Endothelial cell of umbilical vein (primary cell): ENCODE results near the gene NUB1. TPM values are rescaled to one million over a fixed set of nuclear protein-coding genes. Genes with fewer than 3 reads are reported as not detected.

Experiments used
- BruUV-seq: library from RNA; stranded (reverse); fragments of 400-500 nt; replicated peaks from 2 replicates; lab custom pipeline; 2021; lab: Mats Ljungman, UMichigan
- CTCF ChIA-PET: fragments of 300-600, 350-600 bp; sonication (Branson Sonifier 250); formaldehyde crosslinking; loops from one replicate; lab custom pipeline; 2021; ENCODE audit warnings: antibody characterized with exemption, inconsistent platforms; lab: Charles Lee
- POLR2A ChIA-PET: fragments of 300-600, 350-600 bp; sonication (Branson Sonifier 250); formaldehyde crosslinking; loops from one replicate; lab custom pipeline; 2021; ENCODE audit warnings: antibody characterized with exemption, inconsistent platforms; lab: Charles Lee
- DNase-seq: peaks from one replicate; pipeline ENCODE4 v3.0.0-alpha.2; 2011; ENCODE audit warnings: low read depth, low spot score
- FAIRE-seq: peaks from 2 replicates; lab custom pipeline; 2011; peaks lifted over from hg19 to GRCh38; lab: Jason Lieb, UNC
- H2AFZ ChIP-seq: 2 replicates; pipeline ENCODE4 v1.6.0; 2012; ENCODE audit warnings: low read depth, low read length, control low read depth, inconsistent platforms
- H3K27ac ChIP-seq: 2 replicates; pipeline ENCODE4 v1.5.1; 2011; ENCODE audit warnings: low read depth, mild to moderate bottlenecking, control low read depth, low read length, moderate library complexity; ENCODE audit not compliant: insufficient read depth
- H3K27me3 ChIP-seq, 2 experiments: 2 replicates each; pipeline versions ENCODE4 v1.6.0 to v1.6.1; 2011; ENCODE audit warnings: low read length in 2 of 2, mixed read lengths in 1 of 2; ENCODE audit not compliant: control insufficient read depth in 2 of 2, insufficient read depth in 2 of 2
- H3K36me3 ChIP-seq, 2 experiments: 2 replicates in 1 of 2; 3 replicates in 1 of 2; pipeline ENCODE4 v1.5.1; 2011; ENCODE audit warnings: low read length in 2 of 2, mild to moderate bottlenecking in 1 of 2, moderate library complexity in 1 of 2; ENCODE audit not compliant: control insufficient read depth in 2 of 2, insufficient read depth in 2 of 2; ENCODE audit errors: extremely low read depth in 1 of 2
- H3K4me1 ChIP-seq: 3 replicates; pipeline ENCODE4 v1.5.1; 2011; ENCODE audit warnings: mild to moderate bottlenecking, low read length; ENCODE audit not compliant: control insufficient read depth, insufficient read depth; ENCODE audit errors: extremely low read depth
- H3K4me2 ChIP-seq: 2 replicates; pipeline ENCODE4 v1.6.1; 2011; ENCODE audit warnings: low read length, control low read depth, mixed read lengths; ENCODE audit not compliant: insufficient read depth
- H3K4me3 ChIP-seq, 3 experiments: fragments of 200-600 bp in 1 of 3; sonication (generic), shearing (Covaris generic) in 1 of 3; replicated peaks in 1 of 3; 2 replicates each; pipeline ENCODE4 v1.5.1; 2011 to 2016; ENCODE audit warnings: control low read depth in 3 of 3, low read length in 3 of 3, mild to moderate bottlenecking in 2 of 3, inconsistent platforms in 1 of 3, low read depth in 1 of 3, moderate library complexity in 1 of 3; ENCODE audit not compliant: insufficient read depth in 1 of 3
- H3K79me2 ChIP-seq: 2 replicates; pipeline ENCODE4 v1.6.0; 2012; ENCODE audit warnings: low read length, inconsistent platforms; ENCODE audit not compliant: control insufficient read depth, insufficient read depth
- H3K9ac ChIP-seq: replicated peaks from 2 replicates; pipeline ENCODE3; 2011; ENCODE audit warnings: low read length, control low read depth; ENCODE audit not compliant: insufficient read depth; ENCODE audit errors: extremely low read depth
- H3K9me1 ChIP-seq: replicated peaks from 3 replicates; pipeline ENCODE4 v1.6.0; 2011; ENCODE audit warnings: mild to moderate bottlenecking, low read length; ENCODE audit not compliant: control insufficient read depth, insufficient read depth; ENCODE audit errors: extremely low read depth
- H3K9me3 ChIP-seq: replicated peaks from 2 replicates; pipeline ENCODE4 v1.5.1; 2012; ENCODE audit warnings: low read length, inconsistent platforms; ENCODE audit not compliant: control insufficient read depth, insufficient read depth
- H4K20me1 ChIP-seq: replicated peaks from 2 replicates; pipeline ENCODE3; 2011; ENCODE audit warnings: mild to moderate bottlenecking, low read length; ENCODE audit not compliant: control insufficient read depth, insufficient read depth; ENCODE audit errors: extremely low read depth
- EZH2 ChIP-seq: IDR thresholded peaks from 2 replicates; pipeline ENCODE4 v1.6.1; 2012; ENCODE audit warnings: borderline replicate concordance, low read depth, mild to moderate bottlenecking, moderate library complexity, low read length, inconsistent platforms; ENCODE audit not compliant: severe bottlenecking
- FOS ChIP-seq: IDR thresholded peaks from 2 replicates; pipeline ENCODE4 v1.6.1; 2011; ENCODE audit warnings: mild to moderate bottlenecking, low read length, moderate library complexity, borderline replicate concordance; ENCODE audit not compliant: insufficient read depth
- GATA2 ChIP-seq: IDR thresholded peaks from 2 replicates; pipeline ENCODE4 v1.7.0; 2011; ENCODE audit warnings: low read depth, mild to moderate bottlenecking, moderate library complexity, mixed read lengths, low read length; ENCODE audit not compliant: insufficient read length, insufficient read depth
- JUN ChIP-seq: IDR thresholded peaks from 2 replicates; pipeline ENCODE4 v1.6.1; 2011; ENCODE audit warnings: borderline replicate concordance, low read depth; ENCODE audit not compliant: insufficient read length, insufficient read depth
- MYC ChIP-seq: IDR thresholded peaks from one replicate; pipeline ENCODE4 v1.6.1; 2011; ENCODE audit warnings: mild to moderate bottlenecking, low read depth, low read length
- POLR2A ChIP-seq: IDR thresholded peaks from 2 replicates; pipeline ENCODE4 v1.6.1; 2012; ENCODE audit warnings: low read depth, mild to moderate bottlenecking, control low read depth, low read length
- POLR2AphosphoS5 ChIP-seq: IDR thresholded peaks from 2 replicates; pipeline ENCODE4 v1.6.1; 2012; ENCODE audit warnings: low read depth, mild to moderate bottlenecking, control low read depth, low read length, moderate library complexity; ENCODE audit not compliant: insufficient read depth
- dilution Hi-C: fragments of 300-500 bp; cut with MboI; formaldehyde crosslinking; loops from one replicate; pipeline ENCODE4 v1.15.0; 2019; ENCODE audit warnings: low sequenced_read_pairs; ENCODE audit not compliant: extremely low pct_ligation_motif_present
- intact Hi-C: fragments of 100-400 bp; cut with micrococcal nuclease; formaldehyde crosslinking; loops from one replicate; pipeline ENCODE4 v1.10.0; 2022
- polyA plus RNA-seq, 4 experiments: library from polyadenylated mRNA; depleted of rRNA in 3 of 4; stranded (reverse) in 3 of 4; unstranded in 1 of 4; fragments of >200 nt; gene quantifications; 2 replicates each; pipeline versions ENCODE4 v1.2.1 to v1.2.3, GENCODE V29; 2011 to 2012; ENCODE audit warnings: missing spikeins in 1 of 4
- total RNA-seq: library from RNA; stranded (reverse); gene quantifications from 2 replicates; pipeline ENCODE4 v1.2.3, GENCODE V29; 2021
- TF ChIP-seq, protein P1 (sequence below), 2 donors: IDR thresholded peaks; 1 replicate in 1 of 2; 2 replicates in 1 of 2; pipeline ENCODE4 v1.5.1; 2011; ENCODE audit warnings: low read length in 2 of 2, mild to moderate bottlenecking in 2 of 2, moderate library complexity in 2 of 2, control low read depth in 1 of 2, inconsistent platforms in 1 of 2, low read depth in 1 of 2; ENCODE audit not compliant: insufficient read depth in 1 of 2; ENCODE audit errors: extremely low read depth in 1 of 2
- TF ChIP-seq, protein P2 (sequence below): IDR thresholded peaks from 2 replicates; pipeline ENCODE4 v1.6.1; 2011; ENCODE audit not compliant: insufficient read depth, insufficient read length

NUB1 gene
- total and polyA plus RNA-seq, 2 donors (not counting 3 experiments of a cell fraction or from before 2014, with no cell fraction given): 28.0 to 46.2 TPM

DNA sequence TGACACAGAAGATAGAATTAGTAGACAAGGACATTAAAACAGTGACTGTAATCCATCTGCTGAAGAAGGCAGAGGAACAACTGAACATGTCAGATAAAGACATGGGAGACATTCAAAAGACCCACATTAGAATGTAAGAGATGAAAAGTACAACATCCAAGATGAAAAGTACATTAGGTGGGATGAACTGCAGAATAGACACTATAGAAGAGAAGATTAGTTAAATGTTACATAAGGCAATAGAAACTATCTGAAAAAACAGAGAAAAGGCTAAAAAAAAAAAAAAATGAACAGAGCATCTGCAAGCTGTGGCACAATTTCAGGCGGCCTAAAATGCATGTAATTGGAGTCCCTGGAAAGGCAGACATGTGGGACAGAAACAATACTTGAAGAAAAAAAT lies 21.6 kb downstream of the NUB1 start:
- peaks cover 7 to 9% of the 10 kb centered on the region in 2 experiments for H3K36me3 ChIP-seq
- H3K4me1 ChIP-seq: no peaks in the 10 kb centered on the region
- H3K4me2 ChIP-seq: no peak overlapping the region
- TF ChIP-seq POLR2A (no peak), POLR2AphosphoS5 (no peak), EZH2 (no peak), JUN (no peak), GATA2 (no peak), FOS (no peak), MYC (no peak)
- TF ChIP-seq, protein P1, sequence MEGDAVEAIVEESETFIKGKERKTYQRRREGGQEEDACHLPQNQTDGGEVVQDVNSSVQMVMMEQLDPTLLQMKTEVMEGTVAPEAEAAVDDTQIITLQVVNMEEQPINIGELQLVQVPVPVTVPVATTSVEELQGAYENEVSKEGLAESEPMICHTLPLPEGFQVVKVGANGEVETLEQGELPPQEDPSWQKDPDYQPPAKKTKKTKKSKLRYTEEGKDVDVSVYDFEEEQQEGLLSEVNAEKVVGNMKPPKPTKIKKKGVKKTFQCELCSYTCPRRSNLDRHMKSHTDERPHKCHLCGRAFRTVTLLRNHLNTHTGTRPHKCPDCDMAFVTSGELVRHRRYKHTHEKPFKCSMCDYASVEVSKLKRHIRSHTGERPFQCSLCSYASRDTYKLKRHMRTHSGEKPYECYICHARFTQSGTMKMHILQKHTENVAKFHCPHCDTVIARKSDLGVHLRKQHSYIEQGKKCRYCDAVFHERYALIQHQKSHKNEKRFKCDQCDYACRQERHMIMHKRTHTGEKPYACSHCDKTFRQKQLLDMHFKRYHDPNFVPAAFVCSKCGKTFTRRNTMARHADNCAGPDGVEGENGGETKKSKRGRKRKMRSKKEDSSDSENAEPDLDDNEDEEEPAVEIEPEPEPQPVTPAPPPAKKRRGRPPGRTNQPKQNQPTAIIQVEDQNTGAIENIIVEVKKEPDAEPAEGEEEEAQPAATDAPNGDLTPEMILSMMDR (IDR thresholded peaks at IDR 0.05; ENCODE audit: extremely low read depth in 1 of 2, insufficient read depth in 1 of 2, low read depth in 1 of 2, low read length in 2 of 2): no peak
- TF ChIP-seq, protein P2, sequence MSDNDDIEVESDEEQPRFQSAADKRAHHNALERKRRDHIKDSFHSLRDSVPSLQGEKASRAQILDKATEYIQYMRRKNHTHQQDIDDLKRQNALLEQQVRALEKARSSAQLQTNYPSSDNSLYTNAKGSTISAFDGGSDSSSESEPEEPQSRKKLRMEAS: no peak
- POLR2A ChIA-PET: no interaction called here
- no peaks in the 10 kb centered on the region for H3K79me2 ChIP-seq
- BruUV-seq: no TSS peak
- no peaks in the 10 kb centered on the region for H3K9me3 ChIP-seq
- no peak overlapping the region for H3K4me3 ChIP-seq
- dilution Hi-C loops: no loop called here
- no peak overlapping the region for H3K27ac ChIP-seq
- CTCF ChIA-PET: interaction anchor here (1.4 kb wide), 1 partner anchor 97 kb away, joined by 3 read pairs; no protein-coding TSS in a partner anchor
- no peak overlapping the region for H3K9ac ChIP-seq
- no peaks in the 10 kb centered on the region for H4K20me1 ChIP-seq
- no peak overlapping the region for H2AFZ ChIP-seq
- intact Hi-C loops: no loop called here
- H3K9me1 ChIP-seq: no peaks in the 10 kb centered on the region
- DNase-seq: no peak
- no peak for FAIRE-seq
- H3K27me3 ChIP-seq: no peaks in the 10 kb centered on the region
